HEK293 (cell line): ENCODE data around the gene DPH2.

ENCODE experiments used
- HOXA7 ChIP-seq: sonication (generic); formaldehyde crosslinking; IDR thresholded peaks from 2 replicates; pipeline ENCODE4 v1.8.1; 2022; ENCODE audit warnings: missing genetic modification reagents, borderline replicate concordance
- KLF9 ChIP-seq: fragments of 450-650 bp; formaldehyde crosslinking; IDR thresholded peaks from 2 replicates; pipeline ENCODE4 v1.5.1; 2016; ENCODE audit warnings: missing biosample characterization, missing genetic modification characterization, low read depth
- ZNF112 ChIP-seq: fragments of 450-650 bp; formaldehyde crosslinking; IDR thresholded peaks from 2 replicates; pipeline ENCODE4 v1.5.0; 2017; ENCODE audit warnings: missing biosample characterization, missing genetic modification characterization
- ZNF404 ChIP-seq: fragments of 450-650 bp; formaldehyde crosslinking; IDR thresholded peaks from 2 replicates; pipeline ENCODE4 v1.5.1; 2017; ENCODE audit warnings: missing biosample characterization, missing genetic modification characterization
- ZNF416 ChIP-seq: fragments of 450-650 bp; formaldehyde crosslinking; IDR thresholded peaks from 2 replicates; pipeline ENCODE4 v1.5.1; 2016; ENCODE audit warnings: missing biosample characterization, missing genetic modification characterization
- ZNF747 ChIP-seq: fragments of 450-650 bp; formaldehyde crosslinking; IDR thresholded peaks from 2 replicates; pipeline ENCODE4 v1.5.1; 2016; ENCODE audit warnings: missing biosample characterization, missing genetic modification characterization
- ZNF76 ChIP-seq: fragments of 450-650 bp; formaldehyde crosslinking; IDR thresholded peaks from 2 replicates; pipeline ENCODE4; 2016; ENCODE audit warnings: low read depth, missing biosample characterization, missing genetic modification characterization, borderline replicate concordance
- ZSCAN30 ChIP-seq: fragments of 450-650 bp; IDR thresholded peaks from 2 replicates; pipeline ENCODE4 v1.5.1; 2018; ENCODE audit warnings: missing biosample characterization, mild to moderate bottlenecking, missing genetic modification characterization, moderate library complexity
- TF ChIP-seq, protein P1 (sequence below): fragments of 450-650 bp; formaldehyde crosslinking; IDR thresholded peaks from 2 replicates; pipeline ENCODE4 v1.5.1; 2016; ENCODE audit warnings: missing biosample characterization, missing genetic modification characterization
- TF ChIP-seq, protein P2 (sequence below): fragments of 450-650 bp; formaldehyde crosslinking; IDR thresholded peaks from 2 replicates; pipeline ENCODE4 v1.5.1; 2016; ENCODE audit warnings: missing biosample characterization, missing genetic modification characterization
- TF ChIP-seq, protein P3 (sequence below): fragments of 450-650 bp; formaldehyde crosslinking; IDR thresholded peaks from 2 replicates; pipeline ENCODE4 v1.5.1; 2016; ENCODE audit warnings: missing biosample characterization, missing genetic modification characterization
- TF ChIP-seq, protein P4 (sequence below): fragments of 450-650 bp; formaldehyde crosslinking; IDR thresholded peaks from 2 replicates; pipeline ENCODE4 v1.5.1; 2017; ENCODE audit warnings: missing biosample characterization, missing genetic modification characterization
- TF ChIP-seq, protein P5 (sequence below): fragments of 450-650 bp; formaldehyde crosslinking; IDR thresholded peaks from 2 replicates; pipeline ENCODE4 v1.5.1; 2016; ENCODE audit warnings: missing biosample characterization, missing genetic modification characterization

DNA sequence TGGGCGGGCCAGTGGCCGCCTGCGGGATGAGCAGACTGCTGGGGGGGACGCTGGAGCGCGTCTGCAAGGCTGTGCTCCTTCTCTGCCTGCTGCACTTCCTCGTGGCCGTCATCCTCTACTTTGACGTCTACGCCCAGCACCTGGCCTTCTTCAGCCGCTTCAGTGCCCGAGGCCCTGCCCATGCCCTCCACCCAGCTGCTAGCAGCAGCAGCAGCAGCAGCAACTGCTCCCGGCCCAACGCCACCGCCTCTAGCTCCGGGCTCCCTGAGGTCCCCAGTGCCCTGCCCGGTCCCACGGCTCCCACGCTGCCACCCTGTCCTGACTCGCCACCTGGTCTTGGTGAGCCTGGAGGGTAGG, 11.3 kb downstream of the DPH2 start:
- TF ChIP-seq, protein P1, sequence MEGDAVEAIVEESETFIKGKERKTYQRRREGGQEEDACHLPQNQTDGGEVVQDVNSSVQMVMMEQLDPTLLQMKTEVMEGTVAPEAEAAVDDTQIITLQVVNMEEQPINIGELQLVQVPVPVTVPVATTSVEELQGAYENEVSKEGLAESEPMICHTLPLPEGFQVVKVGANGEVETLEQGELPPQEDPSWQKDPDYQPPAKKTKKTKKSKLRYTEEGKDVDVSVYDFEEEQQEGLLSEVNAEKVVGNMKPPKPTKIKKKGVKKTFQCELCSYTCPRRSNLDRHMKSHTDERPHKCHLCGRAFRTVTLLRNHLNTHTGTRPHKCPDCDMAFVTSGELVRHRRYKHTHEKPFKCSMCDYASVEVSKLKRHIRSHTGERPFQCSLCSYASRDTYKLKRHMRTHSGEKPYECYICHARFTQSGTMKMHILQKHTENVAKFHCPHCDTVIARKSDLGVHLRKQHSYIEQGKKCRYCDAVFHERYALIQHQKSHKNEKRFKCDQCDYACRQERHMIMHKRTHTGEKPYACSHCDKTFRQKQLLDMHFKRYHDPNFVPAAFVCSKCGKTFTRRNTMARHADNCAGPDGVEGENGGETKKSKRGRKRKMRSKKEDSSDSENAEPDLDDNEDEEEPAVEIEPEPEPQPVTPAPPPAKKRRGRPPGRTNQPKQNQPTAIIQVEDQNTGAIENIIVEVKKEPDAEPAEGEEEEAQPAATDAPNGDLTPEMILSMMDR (tag by site-specific recombination): no peak
- TF ChIP-seq ZNF747 (tag by site-specific recombination) (no peak), ZNF404 (tag by site-specific recombination) (no peak), HOXA7 (CRISPR knock-in tag) (no peak), ZNF416 (tag by site-specific recombination) (no peak), ZNF76 (tag by site-specific recombination) (no peak), ZNF112 (no peak), ZSCAN30 (tag by site-specific recombination) (no peak), KLF9 (tag by site-specific recombination) (no peak)
- TF ChIP-seq, protein P2, sequence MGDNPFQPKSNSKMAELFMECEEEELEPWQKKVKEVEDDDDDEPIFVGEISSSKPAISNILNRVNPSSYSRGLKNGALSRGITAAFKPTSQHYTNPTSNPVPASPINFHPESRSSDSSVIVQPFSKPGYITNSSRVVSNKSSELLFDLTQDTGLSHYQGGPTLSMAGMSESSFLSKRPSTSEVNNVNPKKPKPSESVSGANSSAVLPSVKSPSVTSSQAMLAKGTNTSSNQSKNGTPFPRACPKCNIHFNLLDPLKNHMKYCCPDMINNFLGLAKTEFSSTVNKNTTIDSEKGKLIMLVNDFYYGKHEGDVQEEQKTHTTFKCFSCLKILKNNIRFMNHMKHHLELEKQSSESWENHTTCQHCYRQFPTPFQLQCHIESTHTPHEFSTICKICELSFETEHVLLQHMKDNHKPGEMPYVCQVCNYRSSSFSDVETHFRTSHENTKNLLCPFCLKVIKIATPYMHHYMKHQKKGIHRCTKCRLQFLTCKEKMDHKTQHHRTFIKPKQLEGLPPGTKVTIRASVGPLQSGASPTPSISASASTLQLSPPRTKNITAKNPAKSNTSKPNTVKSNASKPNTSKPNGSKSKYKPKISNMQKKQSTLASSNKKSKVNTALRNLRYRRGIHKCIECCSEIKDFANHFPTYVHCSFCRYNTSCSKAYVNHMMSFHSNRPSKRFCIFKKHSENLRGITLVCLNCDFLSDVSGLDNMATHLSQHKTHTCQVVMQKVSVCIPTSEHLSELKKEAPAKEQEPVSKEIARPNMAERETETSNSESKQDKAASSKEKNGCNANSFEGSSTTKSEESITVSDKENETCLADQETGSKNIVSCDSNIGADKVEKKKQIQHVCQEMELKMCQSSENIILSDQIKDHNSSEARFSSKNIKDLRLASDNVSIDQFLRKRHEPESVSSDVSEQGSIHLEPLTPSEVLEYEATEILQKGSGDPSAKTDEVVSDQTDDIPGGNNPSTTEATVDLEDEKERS: no peak
- TF ChIP-seq, protein P3, sequence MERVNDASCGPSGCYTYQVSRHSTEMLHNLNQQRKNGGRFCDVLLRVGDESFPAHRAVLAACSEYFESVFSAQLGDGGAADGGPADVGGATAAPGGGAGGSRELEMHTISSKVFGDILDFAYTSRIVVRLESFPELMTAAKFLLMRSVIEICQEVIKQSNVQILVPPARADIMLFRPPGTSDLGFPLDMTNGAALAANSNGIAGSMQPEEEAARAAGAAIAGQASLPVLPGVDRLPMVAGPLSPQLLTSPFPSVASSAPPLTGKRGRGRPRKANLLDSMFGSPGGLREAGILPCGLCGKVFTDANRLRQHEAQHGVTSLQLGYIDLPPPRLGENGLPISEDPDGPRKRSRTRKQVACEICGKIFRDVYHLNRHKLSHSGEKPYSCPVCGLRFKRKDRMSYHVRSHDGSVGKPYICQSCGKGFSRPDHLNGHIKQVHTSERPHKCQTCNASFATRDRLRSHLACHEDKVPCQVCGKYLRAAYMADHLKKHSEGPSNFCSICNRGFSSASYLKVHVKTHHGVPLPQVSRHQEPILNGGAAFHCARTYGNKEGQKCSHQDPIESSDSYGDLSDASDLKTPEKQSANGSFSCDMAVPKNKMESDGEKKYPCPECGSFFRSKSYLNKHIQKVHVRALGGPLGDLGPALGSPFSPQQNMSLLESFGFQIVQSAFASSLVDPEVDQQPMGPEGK (tag by site-specific recombination): no peak
- TF ChIP-seq, protein P4, sequence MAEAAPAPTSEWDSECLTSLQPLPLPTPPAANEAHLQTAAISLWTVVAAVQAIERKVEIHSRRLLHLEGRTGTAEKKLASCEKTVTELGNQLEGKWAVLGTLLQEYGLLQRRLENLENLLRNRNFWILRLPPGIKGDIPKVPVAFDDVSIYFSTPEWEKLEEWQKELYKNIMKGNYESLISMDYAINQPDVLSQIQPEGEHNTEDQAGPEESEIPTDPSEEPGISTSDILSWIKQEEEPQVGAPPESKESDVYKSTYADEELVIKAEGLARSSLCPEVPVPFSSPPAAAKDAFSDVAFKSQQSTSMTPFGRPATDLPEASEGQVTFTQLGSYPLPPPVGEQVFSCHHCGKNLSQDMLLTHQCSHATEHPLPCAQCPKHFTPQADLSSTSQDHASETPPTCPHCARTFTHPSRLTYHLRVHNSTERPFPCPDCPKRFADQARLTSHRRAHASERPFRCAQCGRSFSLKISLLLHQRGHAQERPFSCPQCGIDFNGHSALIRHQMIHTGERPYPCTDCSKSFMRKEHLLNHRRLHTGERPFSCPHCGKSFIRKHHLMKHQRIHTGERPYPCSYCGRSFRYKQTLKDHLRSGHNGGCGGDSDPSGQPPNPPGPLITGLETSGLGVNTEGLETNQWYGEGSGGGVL (tag by site-specific recombination): no peak
- TF ChIP-seq, protein P5, sequence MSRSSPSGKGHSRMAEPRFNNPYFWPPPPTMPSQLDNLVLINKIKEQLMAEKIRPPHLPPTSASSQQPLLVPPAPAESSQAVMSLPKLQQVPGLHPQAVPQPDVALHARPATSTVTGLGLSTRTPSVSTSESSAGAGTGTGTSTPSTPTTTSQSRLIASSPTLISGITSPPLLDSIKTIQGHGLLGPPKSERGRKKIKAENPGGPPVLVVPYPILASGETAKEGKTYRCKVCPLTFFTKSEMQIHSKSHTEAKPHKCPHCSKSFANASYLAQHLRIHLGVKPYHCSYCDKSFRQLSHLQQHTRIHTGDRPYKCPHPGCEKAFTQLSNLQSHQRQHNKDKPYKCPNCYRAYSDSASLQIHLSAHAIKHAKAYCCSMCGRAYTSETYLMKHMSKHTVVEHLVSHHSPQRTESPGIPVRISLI (tag by site-specific recombination): no peak
